Neuronal stem cell (in vitro differentiated cells): Measurements from ENCODE around the gene CYP2D6.

Experiments used
- DNase-seq: peaks from one replicate; pipeline ENCODE4 v3.0.0-alpha.2; 2013; ENCODE audit warnings: low spot score
- H2AFZ ChIP-seq: one replicate; pipeline ENCODE4 v1.6.1; 2013; ENCODE audit warnings: mild to moderate bottlenecking, low read length, inconsistent platforms
- H2AK5ac ChIP-seq: 2 replicates; pipeline ENCODE4 v1.6.1; 2013; ENCODE audit warnings: low read depth, mild to moderate bottlenecking, inconsistent platforms, low read length, moderate library complexity, mixed read lengths
- H2BK120ac ChIP-seq: 2 replicates; pipeline ENCODE4 v1.6.1; 2013; ENCODE audit warnings: low read depth, mild to moderate bottlenecking, inconsistent platforms, low read length, moderate library complexity, mixed read lengths
- H2BK12ac ChIP-seq: one replicate; pipeline ENCODE4 v1.6.1; 2013; ENCODE audit warnings: low read length, inconsistent platforms
- H2BK15ac ChIP-seq: 2 replicates; pipeline ENCODE4 v1.6.1; 2013; ENCODE audit warnings: mild to moderate bottlenecking, low read length, inconsistent platforms, mixed read lengths
- H2BK5ac ChIP-seq: one replicate; pipeline ENCODE4 v1.6.1; 2013; ENCODE audit warnings: inconsistent platforms, mild to moderate bottlenecking, low read length, moderate library complexity
- H3K14ac ChIP-seq: one replicate; pipeline ENCODE4 v1.6.1; 2013; ENCODE audit warnings: low read length, inconsistent platforms
- H3K18ac ChIP-seq: 2 replicates; pipeline ENCODE4 v1.6.1; 2013; ENCODE audit warnings: low read length, inconsistent platforms
- H3K23ac ChIP-seq: 2 replicates; pipeline ENCODE4 v1.6.1; 2013; ENCODE audit warnings: low read depth, mild to moderate bottlenecking, mixed read lengths, low read length, inconsistent platforms; ENCODE audit not compliant: poor library complexity
- H3K27ac ChIP-seq: replicated peaks from 3 replicates; pipeline ENCODE4 v1.5.1; 2013; ENCODE audit warnings: low read length, inconsistent platforms
- H3K27me3 ChIP-seq, 3 experiments: 2 replicates each; pipeline ENCODE4 v1.6.1; 2013; ENCODE audit warnings: low read length in 3 of 3, mild to moderate bottlenecking in 2 of 3, inconsistent platforms in 1 of 3, low read depth in 1 of 3, mixed read lengths in 1 of 3, moderate library complexity in 1 of 3; ENCODE audit not compliant: control insufficient read depth in 3 of 3, insufficient read depth in 3 of 3
- H3K36me3 ChIP-seq, 2 donors: replicated peaks in 1 of 2; 2 replicates each; pipeline ENCODE4 v1.6.1; 2013; ENCODE audit warnings: low read length in 2 of 2; ENCODE audit not compliant: control insufficient read depth in 2 of 2, insufficient read depth in 2 of 2
- H3K4ac ChIP-seq: 2 replicates; pipeline ENCODE4 v1.6.1; 2013; ENCODE audit warnings: inconsistent platforms, mild to moderate bottlenecking, low read length, moderate library complexity
- H3K4me1 ChIP-seq, 2 donors: 1 replicate in 1 of 2; 2 replicates in 1 of 2; pipeline ENCODE4 v1.6.1; 2013; ENCODE audit warnings: low read length in 2 of 2, low read depth in 1 of 2; ENCODE audit not compliant: control insufficient read depth in 2 of 2, insufficient read depth in 1 of 2
- H3K4me2 ChIP-seq: one replicate; pipeline ENCODE4 v1.6.1; 2013; ENCODE audit warnings: mild to moderate bottlenecking, low read length, inconsistent platforms; ENCODE audit not compliant: insufficient read depth, poor library complexity, severe bottlenecking
- H3K4me3 ChIP-seq, 2 donors: 2 replicates each; pipeline ENCODE4 v1.5.1; 2013; ENCODE audit warnings: low read length in 2 of 2, mild to moderate bottlenecking in 2 of 2, inconsistent platforms in 1 of 2, moderate library complexity in 1 of 2
- H3K79me1 ChIP-seq: one replicate; pipeline ENCODE4 v1.6.1; 2013; ENCODE audit warnings: low read depth, mild to moderate bottlenecking, inconsistent platforms, low read length, moderate library complexity
- H3K9ac ChIP-seq: one replicate; pipeline ENCODE4 v1.6.1; 2013; ENCODE audit warnings: mild to moderate bottlenecking, low read depth, low read length, inconsistent platforms; ENCODE audit not compliant: poor library complexity
- H3K9me3 ChIP-seq, 2 donors: replicated peaks in 1 of 2; 2 replicates each; pipeline versions ENCODE3 to v1.6.1; 2013; ENCODE audit warnings: low read length in 2 of 2, mild to moderate bottlenecking in 2 of 2, inconsistent platforms in 1 of 2, low read depth in 1 of 2, mixed read lengths in 1 of 2, moderate library complexity in 1 of 2; ENCODE audit not compliant: control insufficient read depth in 2 of 2, insufficient read depth in 1 of 2
- H4K8ac ChIP-seq: one replicate; pipeline ENCODE4 v1.6.1; 2013; ENCODE audit warnings: low read depth, mild to moderate bottlenecking, inconsistent platforms, low read length, moderate library complexity
- H4K91ac ChIP-seq: one replicate; pipeline ENCODE4 v1.6.1; 2013; ENCODE audit warnings: low read length, low read depth, mild to moderate bottlenecking, inconsistent platforms; ENCODE audit not compliant: poor library complexity
- WGBS, 2 donors: extraction: QIAGEN DNeasy Blood & Tissue Kit; methylation state at CpG; one replicate each; pipeline ENCODE4 v1.1.7; 2013; ENCODE audit warnings: missing lambda C conversion rate in 2 of 2, mixed read lengths in 1 of 2; ENCODE audit not compliant: insufficient read length in 2 of 2, insufficient replicate concordance in 1 of 2; ENCODE audit errors: extremely low coverage in 2 of 2; 5-methylcytosine and 5-hydroxymethylcytosine counted together

CYP2D6 gene

GRCh38 chr22:42168476-42168875 is 37.9 kb upstream of the CYP2D6 start:
- Histone ChIP-seq H3K14ac (no peak overlapping the region), H3K23ac (no peak overlapping the region), H3K79me1 (peaks cover 6% of the 10 kb centered on the region), H4K91ac (no peak overlapping the region), H3K27me3 (no peaks in the 10 kb centered on the region), H3K4me1 (peaks cover 2 to 5% of the 10 kb centered on the region in 2 donors), H3K9me3 (no peaks in the 10 kb centered on the region), H3K4ac (no peak overlapping the region), H2AK5ac (no peak overlapping the region), H3K4me2 (no peak overlapping the region), H2BK12ac (no peak overlapping the region), H2BK120ac (no peak overlapping the region), H3K36me3 (peaks cover 17 to 65% of the 10 kb centered on the region in 2 donors), H3K18ac (no peak overlapping the region), H4K8ac (no peak overlapping the region), H3K27ac (no peak overlapping the region), H3K9ac (no peak overlapping the region), H3K4me3 (peak overlapping the region in 1 of 2 donors; percentile 52), H2BK5ac (no peak overlapping the region), H2BK15ac (no peak overlapping the region), H2AFZ (no peak overlapping the region)
- WGBS, 2 donors = no CpG with 5 or more reads among the region's 15 CpGs
- no peak for DNase-seq

GRCh38 chr22:42167066-42167465 is 36.5 kb upstream of the CYP2D6 start:
- no peak overlapping the region for H3K27ac ChIP-seq
- no peak overlapping the region for H3K4me2 ChIP-seq
- peaks cover 0 to 6% of the 10 kb centered on the region in 2 donors for H3K4me1 ChIP-seq
- peaks cover 22 to 72% of the 10 kb centered on the region in 2 donors for H3K36me3 ChIP-seq
- no peak overlapping the region for H3K18ac ChIP-seq
- no peak overlapping the region for H4K91ac ChIP-seq
- peaks cover 6% of the 10 kb centered on the region for H3K79me1 ChIP-seq
- H4K8ac ChIP-seq = no peak overlapping the region
- no peak overlapping the region for H2BK15ac ChIP-seq
- no peak for DNase-seq
- no peak overlapping the region for H2BK12ac ChIP-seq
- H3K9me3 ChIP-seq = no peaks in the 10 kb centered on the region
- no peak overlapping the region for H2AK5ac ChIP-seq
- peak overlapping the region; percentile 29 for H2BK5ac ChIP-seq
- H2BK120ac ChIP-seq = no peak overlapping the region
- no CpG with 5 or more reads among the region's 10 CpGs for WGBS, 2 donors
- no peak overlapping the region for H3K23ac ChIP-seq
- H2AFZ ChIP-seq = no peak overlapping the region
- no peak overlapping the region for H3K4me3 ChIP-seq
- no peak overlapping the region for H3K14ac ChIP-seq
- no peaks in the 10 kb centered on the region for H3K27me3 ChIP-seq
- H3K4ac ChIP-seq = no peak overlapping the region
- H3K9ac ChIP-seq = no peak overlapping the region

- H2AFZ ChIP-seq = no peak overlapping the region
- H2BK12ac ChIP-seq = no peak overlapping the region
- H4K91ac ChIP-seq = no peak overlapping the region
- no CpG with 5 or more reads among the region's 5 CpGs for WGBS, 2 donors
- H3K79me1 ChIP-seq = peaks cover 3% of the 10 kb centered on the region
- H3K23ac ChIP-seq = no peak overlapping the region
- no peak overlapping the region for H3K18ac ChIP-seq
- no peak overlapping the region for H3K4ac ChIP-seq
- H2BK5ac ChIP-seq = no peak overlapping the region
- H3K9me3 ChIP-seq = no peaks in the 10 kb centered on the region
- H4K8ac ChIP-seq = no peak overlapping the region
- no peak overlapping the region for H2AK5ac ChIP-seq
- H3K4me2 ChIP-seq = no peak overlapping the region
- no peak for DNase-seq
- H3K36me3 ChIP-seq = peaks cover 18 to 75% of the 10 kb centered on the region in 2 donors
- H3K9ac ChIP-seq = peak overlapping the region; percentile 22
- H3K27me3 ChIP-seq = no peaks in the 10 kb centered on the region
- H2BK120ac ChIP-seq = no peak overlapping the region
- no peak overlapping the region for H3K14ac ChIP-seq
- no peak overlapping the region for H2BK15ac ChIP-seq
- H3K27ac ChIP-seq = no peak overlapping the region
- H3K4me3 ChIP-seq = no peak overlapping the region
- H3K4me1 ChIP-seq = peaks cover 11 to 12% of the 10 kb centered on the region in 2 donors
Measured at GRCh38 chr22:42164901-42165300, 34.3 kb upstream of the CYP2D6 start.

- Histone ChIP-seq H2BK5ac (peak overlapping the region; percentile 71), H3K36me3 (peaks cover 16 to 77% of the 10 kb centered on the region in 2 donors), H3K27ac (no peak overlapping the region), H2AFZ (no peak overlapping the region), H3K9ac (peak overlapping the region; percentile 15), H2BK120ac (no peak overlapping the region), H3K4ac (no peak overlapping the region), H3K4me2 (no peak overlapping the region), H3K4me3 (no peak overlapping the region), H2BK12ac (no peak overlapping the region), H4K91ac (no peak overlapping the region), H3K9me3 (no peaks in the 10 kb centered on the region), H4K8ac (no peak overlapping the region), H3K79me1 (peaks cover 2% of the 10 kb centered on the region), H3K18ac (no peak overlapping the region), H2AK5ac (no peak overlapping the region), H3K14ac (no peak overlapping the region), H2BK15ac (no peak overlapping the region), H3K27me3 (no peaks in the 10 kb centered on the region), H3K4me1 (peaks cover 11 to 12% of the 10 kb centered on the region in 2 donors), H3K23ac (peak overlapping the region; percentile 8)
- WGBS, 2 donors = no CpG with 5 or more reads among the region's 11 CpGs
- DNase-seq = no peak
Measured at GRCh38 chr22:42163515-42163914, 32.9 kb upstream of the CYP2D6 start.
